Bronchial epithelial cell (primary cell): Measurements from ENCODE around the gene PTPRN2. TPM values are rescaled to one million over a fixed set of nuclear protein-coding genes. Genes with fewer than 3 reads are reported as not detected.

Source experiments
- DNase-seq: peaks from one replicate; pipeline ENCODE4 v3.0.0-alpha.2; 2010; ENCODE audit warnings: low read depth
- FAIRE-seq: peaks from 2 replicates; lab custom pipeline; 2011; peaks lifted over from hg19 to GRCh38; lab: Jason Lieb, UNC
- H3K27me3 ChIP-seq: 2 replicates; pipeline ENCODE4 v1.5.1; 2011; ENCODE audit warnings: low read length; ENCODE audit not compliant: control insufficient read depth, insufficient read depth
- H3K36me3 ChIP-seq: 2 replicates; pipeline ENCODE4 v1.5.1; 2011; ENCODE audit warnings: low read length; ENCODE audit not compliant: control insufficient read depth, insufficient read depth
- H3K4me3 ChIP-seq: 2 replicates; pipeline ENCODE4 v1.5.1; 2011; ENCODE audit warnings: mild to moderate bottlenecking, low read depth, low read length, control low read depth
- CTCF ChIP-seq: IDR thresholded peaks from 2 replicates; pipeline ENCODE4 v1.5.1; 2011; ENCODE audit warnings: mild to moderate bottlenecking, moderate library complexity, low read length, control low read depth, inconsistent platforms; ENCODE audit not compliant: insufficient read depth, severe bottlenecking
- total RNA-seq: library from RNA; depleted of rRNA; stranded (reverse); fragments of >200 nt; gene quantifications from 2 replicates; pipeline ENCODE4 v1.2.1, GENCODE V29; 2014

PTPRN2 gene
- total RNA-seq, 1 donor from 2014 or later, result 1.1 TPM

GRCh38 chr7:158102897-158103296 is 484.7 kb downstream of the PTPRN2 start:
- H3K27me3 ChIP-seq, result no peaks in the 10 kb centered on the region
- FAIRE-seq (no peak), DNase-seq (no peak)
- no peak for TF ChIP-seq CTCF
- H3K36me3 ChIP-seq, result no peaks in the 10 kb centered on the region
- no peak overlapping the region for H3K4me3 ChIP-seq

- no peak overlapping the region for H3K4me3 ChIP-seq
- FAIRE-seq (no peak), DNase-seq (no peak)
- no peak for TF ChIP-seq CTCF
- no peaks in the 10 kb centered on the region for H3K27me3 ChIP-seq
- H3K36me3 ChIP-seq, result no peaks in the 10 kb centered on the region
Measured at GRCh38 chr7:158101821-158102450, 485.7 kb downstream of the PTPRN2 start.

GRCh38 chr7:158098125-158099030 is 489.2 kb downstream of the PTPRN2 start:
- no peaks in the 10 kb centered on the region for H3K36me3 ChIP-seq
- H3K4me3 ChIP-seq, result no peak overlapping the region
- H3K27me3 ChIP-seq, result no peaks in the 10 kb centered on the region
- DNase-seq (no peak), FAIRE-seq (no peak)
- TF ChIP-seq CTCF, result no peak

- no peak overlapping the region for H3K4me3 ChIP-seq
- no peak for FAIRE-seq
- no peak for DNase-seq
- no peaks in the 10 kb centered on the region for H3K36me3 ChIP-seq
- no peaks in the 10 kb centered on the region for H3K27me3 ChIP-seq
- no peak for TF ChIP-seq CTCF
Measured at GRCh38 chr7:158097453-158098124, 490.0 kb downstream of the PTPRN2 start.

GRCh38 chr7:158097106-158097452 is 490.5 kb downstream of the PTPRN2 start:
- TF ChIP-seq CTCF, result no peak
- no peaks in the 10 kb centered on the region for H3K36me3 ChIP-seq
- H3K27me3 ChIP-seq, result no peaks in the 10 kb centered on the region
- DNase-seq (no peak), FAIRE-seq (no peak)
- H3K4me3 ChIP-seq, result no peak overlapping the region
